ENCODE results near the gene TNFRSF4. TPM values are rescaled to one million over a fixed set of nuclear protein-coding genes. Genes with fewer than 3 reads are reported as not detected.

The TNFRSF4 gene
- 0.62 TPM for total RNA-seq (2021; ENCODE audit: unreplicated experiment)
- not detected for polyA plus RNA-seq (2012; ENCODE audit: insufficient read length)
- Bru-seq, nascent RNA = percentile 24 among the genes with signal in this experiment
- percentile 23 among the genes with signal in this experiment for BruChase-seq, experiment 1, labeled RNA remaining after a 2-hour chase
- BruChase-seq, experiment 2, labeled RNA remaining after a 6-hour chase = percentile 9 among the genes with signal in this experiment
- long read RNA-seq = 0 reads

GRCh38 chr1:1213345-1214265 is at the start of gene TNFRSF4:
TNFRSF4 (minus strand) TSS chr1:1214153; CDS start chr1:1214127, 26 bp downstream.
- ChIA-PET CTCF (no interaction called here), POLR2A (no interaction called here)
- Histone ChIP-seq H3K36me3 (ENCODE audit: control insufficient read depth, insufficient read depth, low read length) (peaks cover 2% of the 10 kb centered on the region; the same call in 1 of the 2 replicates), H3K4me1 (ENCODE audit: control insufficient read depth, insufficient read depth, low read length) (no peaks in the 10 kb centered on the region), H3K27me3 (ENCODE audit: control insufficient read depth, insufficient read depth, low read length) (no peaks in the 10 kb centered on the region), H3K9me3 (ENCODE audit: control insufficient read depth, insufficient read depth, low read depth, low read length) (no peaks in the 10 kb centered on the region), H3K27ac (ENCODE audit: low read length) (no peak within 1 kb of the TSS), H3K4me3 (ENCODE audit: low read depth in 2 of 2, low read length in 2 of 2) (no peak within 1 kb of the TSS)
- TF ChIP-seq POLR2AphosphoS5 (IDR thresholded peaks at IDR 0.05; ENCODE audit: low read depth, low read length) (no peak), SIN3A (IDR thresholded peaks at IDR 0.05; ENCODE audit: borderline replicate concordance, insufficient read depth, low read depth, low read length) (no peak), CTCF (IDR thresholded peaks at IDR 0.05) (no peak)
- in situ Hi-C loops (cut with HindIII; ENCODE audit: low pct_unique_long_range_greater_than_20kb, low sequenced_read_pairs) = no loop called here
- peak; percentile 46 for ATAC-seq
- intact Hi-C loops (cut with micrococcal nuclease; ENCODE audit: unreplicated experiment) = no loop called here
- DNase-seq (ENCODE audit: low read depth, low spot score) = no peak
- no TSS peak for BruUV-seq (replicated peaks)

GRCh38 chr1:1262758-1263157 is 48.8 kb upstream of the TNFRSF4 start:
- CTCF ChIA-PET = no interaction called here
- Histone ChIP-seq H3K4me1 (ENCODE audit: control insufficient read depth, insufficient read depth, low read length) (0 out of 2 replicates have a peak, but pooled peaks cover 3% of the 10 kb centered on the region), H3K27me3 (ENCODE audit: control insufficient read depth, insufficient read depth, low read length) (no peaks in the 10 kb centered on the region), H3K36me3 (ENCODE audit: control insufficient read depth, insufficient read depth, low read length) (no peaks in the 10 kb centered on the region; the same call in 1 of the 2 replicates), H3K9me3 (ENCODE audit: control insufficient read depth, insufficient read depth, low read depth, low read length) (no peaks in the 10 kb centered on the region), H3K4me3 (ENCODE audit: low read depth in 2 of 2, low read length in 2 of 2) (no peak overlapping the region), H3K27ac (ENCODE audit: low read length) (no peak overlapping the region)
- ATAC-seq = no peak
- no TSS peak for BruUV-seq (replicated peaks)
- DNase-seq (ENCODE audit: low read depth, low spot score) = no peak
- TF ChIP-seq CTCF (IDR thresholded peaks at IDR 0.05) (no peak), POLR2AphosphoS5 (IDR thresholded peaks at IDR 0.05; ENCODE audit: low read depth, low read length) (no peak), SIN3A (IDR thresholded peaks at IDR 0.05; ENCODE audit: borderline replicate concordance, insufficient read depth, low read depth, low read length) (no peak), REST (IDR thresholded peaks at IDR 0.05; ENCODE audit: insufficient read depth in 1 of 2, low read depth in 2 of 2, low read length in 1 of 2) (no peak), TCF7L2 (IDR thresholded peaks at IDR 0.05; ENCODE audit: low read depth, low read length) (no peak)
- intact Hi-C loops (cut with micrococcal nuclease; ENCODE audit: unreplicated experiment) = no loop called here
- in situ Hi-C loops (cut with HindIII; ENCODE audit: low pct_unique_long_range_greater_than_20kb, low sequenced_read_pairs) = no loop called here
- POLR2A ChIA-PET = no interaction called here

All from Panc1 (cell line).